ENCODE results near the gene DSCAML1.
A peak's percentile ranks its signal among the peaks of the same experiment; 100 is the strongest.

The DSCAML1 gene, protein sequence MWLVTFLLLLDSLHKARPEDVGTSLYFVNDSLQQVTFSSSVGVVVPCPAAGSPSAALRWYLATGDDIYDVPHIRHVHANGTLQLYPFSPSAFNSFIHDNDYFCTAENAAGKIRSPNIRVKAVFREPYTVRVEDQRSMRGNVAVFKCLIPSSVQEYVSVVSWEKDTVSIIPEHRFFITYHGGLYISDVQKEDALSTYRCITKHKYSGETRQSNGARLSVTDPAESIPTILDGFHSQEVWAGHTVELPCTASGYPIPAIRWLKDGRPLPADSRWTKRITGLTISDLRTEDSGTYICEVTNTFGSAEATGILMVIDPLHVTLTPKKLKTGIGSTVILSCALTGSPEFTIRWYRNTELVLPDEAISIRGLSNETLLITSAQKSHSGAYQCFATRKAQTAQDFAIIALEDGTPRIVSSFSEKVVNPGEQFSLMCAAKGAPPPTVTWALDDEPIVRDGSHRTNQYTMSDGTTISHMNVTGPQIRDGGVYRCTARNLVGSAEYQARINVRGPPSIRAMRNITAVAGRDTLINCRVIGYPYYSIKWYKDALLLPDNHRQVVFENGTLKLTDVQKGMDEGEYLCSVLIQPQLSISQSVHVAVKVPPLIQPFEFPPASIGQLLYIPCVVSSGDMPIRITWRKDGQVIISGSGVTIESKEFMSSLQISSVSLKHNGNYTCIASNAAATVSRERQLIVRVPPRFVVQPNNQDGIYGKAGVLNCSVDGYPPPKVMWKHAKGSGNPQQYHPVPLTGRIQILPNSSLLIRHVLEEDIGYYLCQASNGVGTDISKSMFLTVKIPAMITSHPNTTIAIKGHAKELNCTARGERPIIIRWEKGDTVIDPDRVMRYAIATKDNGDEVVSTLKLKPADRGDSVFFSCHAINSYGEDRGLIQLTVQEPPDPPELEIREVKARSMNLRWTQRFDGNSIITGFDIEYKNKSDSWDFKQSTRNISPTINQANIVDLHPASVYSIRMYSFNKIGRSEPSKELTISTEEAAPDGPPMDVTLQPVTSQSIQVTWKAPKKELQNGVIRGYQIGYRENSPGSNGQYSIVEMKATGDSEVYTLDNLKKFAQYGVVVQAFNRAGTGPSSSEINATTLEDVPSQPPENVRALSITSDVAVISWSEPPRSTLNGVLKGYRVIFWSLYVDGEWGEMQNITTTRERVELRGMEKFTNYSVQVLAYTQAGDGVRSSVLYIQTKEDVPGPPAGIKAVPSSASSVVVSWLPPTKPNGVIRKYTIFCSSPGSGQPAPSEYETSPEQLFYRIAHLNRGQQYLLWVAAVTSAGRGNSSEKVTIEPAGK (N-terminal part only)

DNA sequence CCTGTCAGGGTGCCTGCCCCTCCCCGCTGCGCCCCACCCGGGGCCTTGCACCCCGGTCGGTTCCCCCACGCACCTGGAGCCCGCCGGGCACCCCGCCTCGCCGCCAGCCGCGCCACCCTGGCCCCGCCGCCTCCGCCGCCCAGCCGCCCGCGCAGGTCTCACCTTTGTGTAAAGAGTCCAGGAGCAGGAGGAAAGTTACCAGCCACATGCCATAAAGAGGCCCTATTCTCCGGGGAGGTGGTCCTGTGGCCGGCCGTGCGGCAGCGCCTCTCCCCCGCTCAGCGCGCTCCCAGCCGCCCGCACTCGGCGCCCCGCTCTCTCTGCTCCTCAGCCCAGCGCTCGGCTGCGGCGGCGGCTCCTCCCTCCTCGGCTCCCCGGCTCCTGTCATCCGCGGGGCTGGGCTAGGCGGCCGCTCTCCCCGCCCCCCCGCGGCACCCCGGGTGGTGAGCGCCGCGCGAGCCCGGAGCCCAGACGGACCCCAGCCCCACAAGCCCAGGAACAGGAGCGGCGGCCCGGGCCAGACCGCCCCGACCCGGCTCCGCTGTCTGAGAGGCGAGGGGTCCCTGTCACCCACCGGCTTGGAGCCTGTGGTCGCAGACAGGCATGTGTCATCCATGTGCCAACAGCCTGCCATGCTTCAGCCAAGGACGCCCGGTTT is at the start of gene DSCAML1:
Gene DSCAML1, minus strand, starts transcription at position 345 of the 658 bp plus-strand sequence. Its CDS starts 137 bp downstream, at position 208.
- DNase-seq (ENCODE audit: low spot score), result no peak

DNA sequence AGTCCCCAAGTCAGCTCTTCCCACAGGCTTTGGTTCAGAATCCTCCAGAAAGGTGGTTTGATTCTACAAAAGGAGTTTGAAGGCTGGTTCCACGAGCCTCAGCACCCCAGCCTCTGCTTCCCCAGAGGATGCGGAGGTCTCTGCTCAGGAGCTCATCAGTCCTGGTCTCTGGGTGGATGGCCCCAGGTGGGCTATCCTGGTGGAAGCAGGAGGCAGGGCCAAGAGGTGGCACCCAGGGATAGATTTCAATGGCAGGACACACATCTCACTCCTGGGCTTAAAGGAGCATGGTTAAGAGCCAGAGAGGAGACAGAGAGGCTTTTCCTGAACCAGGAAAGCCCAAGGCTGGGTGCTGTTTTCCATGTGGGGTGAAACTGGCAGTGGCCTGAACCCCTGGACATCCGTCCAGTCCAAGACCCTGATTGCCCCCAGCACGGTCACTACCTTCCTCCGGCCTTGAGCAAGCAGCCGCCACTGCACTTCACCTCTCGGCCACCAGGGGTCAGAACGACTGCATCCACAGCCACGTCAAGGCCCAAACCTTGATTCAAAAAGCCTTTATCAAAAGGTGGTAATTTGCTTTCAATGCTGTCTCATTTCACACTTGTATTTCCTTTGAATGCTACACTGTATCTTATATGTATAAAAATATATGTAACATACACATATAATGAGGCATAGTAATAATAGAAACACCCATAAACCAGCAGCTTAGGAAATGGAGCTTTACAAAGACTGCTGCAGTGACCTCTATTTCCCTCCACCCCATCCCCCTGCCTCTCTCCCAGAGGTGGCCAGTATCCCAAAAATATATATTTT is 46.9 kb upstream of the DSCAML1 start:
- peak; percentile 79 for DNase-seq (ENCODE audit: low spot score)

DNA sequence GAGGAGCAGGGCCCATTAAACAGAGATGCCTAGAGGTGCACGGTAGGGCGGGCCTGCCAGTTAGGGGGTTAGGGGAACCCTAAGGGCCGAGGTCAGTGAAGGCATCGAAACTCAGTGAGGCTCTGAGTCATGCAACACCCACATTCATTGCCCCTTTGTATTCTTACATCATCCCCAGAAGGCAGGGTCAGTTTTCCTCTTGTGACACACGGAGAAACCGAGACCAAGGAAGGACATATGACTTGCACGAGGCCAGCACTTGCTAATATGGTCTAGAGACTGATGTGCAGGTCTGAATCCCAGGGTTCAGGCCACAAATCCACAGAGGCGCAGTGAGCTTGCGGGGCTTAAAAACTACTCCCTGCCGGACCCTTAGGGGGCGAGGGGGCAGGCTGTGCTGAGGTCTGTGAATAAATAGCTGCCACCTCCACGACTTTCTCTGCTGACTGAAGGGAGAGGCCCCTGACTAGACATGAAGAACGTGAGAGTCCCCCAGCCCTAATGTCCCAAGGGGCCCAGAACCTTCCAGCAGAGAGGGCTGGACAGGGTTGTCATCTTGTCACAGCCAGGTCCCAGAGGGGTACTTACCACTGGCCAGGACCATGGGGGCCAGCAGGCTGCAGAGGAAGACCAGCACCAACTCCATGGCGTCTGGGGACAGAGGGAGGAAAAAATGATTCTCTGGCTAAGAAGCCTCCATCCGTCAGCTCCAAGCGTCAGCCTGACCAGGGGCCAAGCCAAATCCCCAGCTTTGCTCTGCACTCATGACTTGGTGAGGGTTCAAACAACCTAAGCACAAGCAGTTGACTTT is 45.3 kb upstream of the DSCAML1 start:
- DNase-seq (ENCODE audit: low spot score), result no peak

DNA sequence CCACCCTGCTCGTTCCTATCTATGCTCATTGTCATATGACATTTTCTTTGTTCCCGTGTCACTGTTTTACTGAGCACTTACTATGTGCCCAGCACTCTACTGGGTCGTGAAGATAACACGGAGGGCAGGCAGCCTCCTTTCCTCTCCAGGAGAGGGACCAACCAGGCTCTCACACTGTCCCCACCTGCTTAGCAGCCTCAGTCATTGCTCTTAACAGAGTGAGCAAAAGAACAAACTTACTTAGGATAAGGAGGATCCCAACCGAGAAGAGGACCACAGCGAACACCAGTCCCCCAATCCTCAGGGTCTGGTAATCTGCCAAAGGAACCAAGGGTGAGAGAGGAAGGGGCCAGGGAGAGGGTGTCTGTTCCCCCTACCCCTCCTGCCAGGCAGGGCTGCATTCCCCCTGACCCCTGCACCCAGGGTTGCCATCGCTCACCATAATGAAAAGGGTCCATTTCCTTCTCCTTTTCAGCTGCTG is 44.6 kb upstream of the DSCAML1 start:
- DNase-seq (ENCODE audit: low spot score), result no peak

DNA sequence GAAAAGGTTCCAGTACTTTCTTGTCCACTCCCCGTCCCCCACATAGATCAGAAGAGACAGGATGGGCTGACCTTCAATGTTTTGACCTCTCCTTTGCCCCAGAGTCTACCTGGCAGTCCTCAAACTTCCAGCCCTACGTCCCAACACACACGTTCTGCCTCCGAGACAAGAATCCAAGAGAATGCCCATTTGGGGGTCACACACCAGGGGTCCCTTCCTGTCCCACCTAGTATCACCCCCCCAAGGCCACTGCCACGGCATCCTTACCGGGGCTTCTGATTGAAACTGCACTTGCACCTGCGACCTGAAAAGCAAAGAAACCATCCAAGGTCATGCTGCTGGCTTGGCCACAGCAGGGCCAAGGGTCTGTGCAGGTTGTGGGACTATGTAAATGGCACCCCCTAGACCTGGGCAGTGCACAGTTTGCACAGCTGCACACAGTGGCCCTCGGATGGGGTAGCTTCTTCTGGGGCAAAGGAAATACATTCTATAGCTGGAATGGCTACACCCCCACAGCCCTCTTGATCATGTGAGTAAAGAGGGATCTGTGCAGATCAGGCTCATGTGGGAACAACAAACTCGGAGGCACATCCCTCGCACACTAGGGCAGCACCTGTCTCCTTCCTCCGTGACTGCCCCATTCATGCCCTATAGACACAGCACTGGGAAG is 44.0 kb upstream of the DSCAML1 start:
- no peak for DNase-seq (ENCODE audit: low spot score)

DNA sequence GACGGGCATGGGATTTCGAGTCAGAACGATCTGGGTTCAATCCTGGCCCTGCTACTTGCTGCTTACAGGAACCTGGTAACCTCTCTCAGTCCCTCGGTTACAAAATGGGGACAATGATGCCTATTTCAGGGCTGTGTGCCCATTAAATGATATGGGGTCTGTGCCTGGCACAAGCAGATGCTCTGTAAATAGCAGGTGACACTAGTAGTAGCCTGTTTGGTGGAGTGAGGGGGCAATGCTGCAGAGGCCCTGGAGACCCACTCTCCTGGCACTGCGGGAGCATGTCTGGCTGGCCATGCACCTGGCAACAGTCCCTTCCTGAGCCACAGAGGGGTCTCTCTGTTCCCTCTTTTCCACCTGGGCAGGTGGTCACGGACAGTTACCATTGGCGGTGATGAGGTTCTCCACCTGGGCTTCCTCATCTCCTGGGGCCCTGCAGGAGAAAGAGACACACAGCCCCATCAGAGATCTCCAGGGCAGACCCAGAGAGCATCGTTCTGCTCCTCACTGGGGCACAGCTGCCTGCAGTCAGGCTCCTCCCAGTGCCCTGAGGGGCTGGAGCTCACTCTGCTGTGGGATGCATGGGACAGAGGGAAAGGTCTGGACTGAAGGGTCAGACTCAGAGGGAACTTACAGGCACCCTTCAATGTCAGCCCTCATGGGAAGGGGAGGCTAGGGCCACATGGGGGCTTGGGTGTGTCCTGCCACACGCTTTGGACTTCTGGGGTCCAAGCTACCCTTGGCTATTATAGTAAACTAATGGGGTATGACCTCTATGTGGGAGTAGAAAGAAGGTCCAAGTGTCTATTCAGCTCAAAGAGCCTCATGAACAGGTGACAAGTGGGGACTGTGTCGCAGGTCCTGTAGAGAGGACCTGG is 43.2 kb upstream of the DSCAML1 start:
- no peak for DNase-seq (ENCODE audit: low spot score)

DNA sequence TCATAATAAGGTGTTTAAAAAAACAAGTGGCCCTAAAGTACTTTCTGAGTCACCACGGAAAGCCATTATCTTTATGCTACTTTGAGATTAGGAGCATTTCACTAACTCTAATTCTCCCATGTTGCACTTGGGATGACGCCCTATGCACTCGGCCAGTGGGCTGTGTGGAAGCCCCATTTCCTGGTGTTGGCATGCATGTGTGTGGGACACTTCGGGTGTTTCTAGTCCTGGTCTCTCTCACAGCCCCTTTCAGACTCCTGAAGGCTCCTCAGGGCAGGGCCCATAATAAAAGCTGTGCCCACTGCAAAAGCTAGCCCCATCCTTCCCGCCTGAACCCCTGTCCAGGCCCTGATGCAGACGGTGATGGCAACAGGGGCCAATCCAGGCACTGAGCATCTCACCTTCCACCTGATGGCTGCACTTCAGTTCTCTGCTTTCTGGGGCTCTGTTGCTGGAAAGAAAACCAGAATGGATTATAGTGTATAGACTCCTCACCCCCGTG is 42.4 kb upstream of the DSCAML1 start:
- DNase-seq (ENCODE audit: low spot score), result no peak

DNA sequence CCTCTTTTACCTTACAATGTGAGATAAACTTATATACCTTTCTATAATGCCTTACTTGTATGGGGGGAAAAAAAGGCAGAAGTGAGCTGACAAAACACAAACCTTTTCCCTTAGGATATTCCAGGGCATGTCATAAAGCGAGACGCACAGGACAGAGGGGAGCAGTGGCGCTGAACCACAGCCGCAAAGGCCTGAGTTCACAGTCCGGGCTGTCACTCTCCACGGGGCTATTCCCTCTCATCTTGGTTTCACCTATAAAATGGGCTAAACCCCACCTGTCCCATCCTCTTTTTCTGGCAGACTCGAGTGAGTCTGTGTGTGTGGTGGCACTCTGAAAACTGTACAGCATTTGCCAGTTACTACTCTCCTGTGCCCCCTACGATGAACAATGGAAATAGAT is 41.9 kb upstream of the DSCAML1 start:
- no peak for DNase-seq (ENCODE audit: low spot score)

DNA sequence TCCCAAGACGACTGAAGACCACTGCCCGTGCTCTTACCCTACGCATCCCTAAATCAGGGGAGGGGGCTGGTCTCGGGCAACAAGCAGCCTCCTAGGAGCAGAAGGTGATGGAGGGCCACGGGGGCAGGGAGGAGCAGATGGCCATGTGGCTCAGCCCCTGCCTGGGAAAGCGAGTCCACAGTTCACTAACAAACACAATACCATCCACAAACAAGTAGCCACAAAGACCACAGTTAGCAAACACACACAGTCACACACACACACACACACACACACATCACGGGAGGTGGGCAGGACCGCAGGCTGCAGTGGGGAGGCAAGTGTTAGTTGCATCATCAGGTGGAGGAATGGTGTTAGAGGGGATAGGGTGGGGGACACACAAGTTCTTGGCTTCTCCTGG is 40.8 kb upstream of the DSCAML1 start:
- DNase-seq (ENCODE audit: low spot score), result no peak

DNA sequence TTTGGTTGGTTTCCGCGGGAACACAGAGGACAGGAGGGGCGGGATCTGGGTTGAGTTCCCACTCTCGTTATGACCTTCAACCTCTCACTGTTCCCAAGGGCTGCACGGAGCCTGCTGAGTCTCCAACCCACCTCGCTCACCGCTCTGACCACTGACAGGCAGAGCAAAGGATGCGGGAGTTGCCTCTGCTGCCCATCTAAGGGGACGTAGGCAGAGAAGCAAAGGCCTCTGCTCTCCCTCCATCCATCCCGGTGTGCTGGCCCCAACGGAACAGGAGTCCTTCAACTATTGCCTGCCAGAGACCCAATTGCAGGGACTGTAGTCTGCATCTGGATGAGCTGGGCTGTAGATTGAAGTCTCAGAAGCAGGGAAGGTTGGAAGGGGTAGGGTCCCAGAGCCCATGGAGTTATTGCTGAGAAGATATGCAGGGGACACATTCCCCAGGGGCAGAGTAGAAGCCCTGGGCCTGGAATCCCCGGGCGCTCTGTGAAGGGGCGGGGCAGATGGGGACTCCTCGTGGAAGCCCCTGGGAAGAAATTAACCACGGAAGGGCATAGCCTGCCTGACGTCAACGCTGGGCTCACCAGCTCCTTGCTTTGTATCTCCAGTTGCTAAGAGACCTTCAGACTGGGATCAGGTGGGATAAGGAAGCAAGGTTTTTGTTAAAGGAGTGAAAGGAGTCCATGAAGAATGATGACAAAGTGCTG is 40.2 kb upstream of the DSCAML1 start:
- no peak for DNase-seq (ENCODE audit: low spot score)

DNA sequence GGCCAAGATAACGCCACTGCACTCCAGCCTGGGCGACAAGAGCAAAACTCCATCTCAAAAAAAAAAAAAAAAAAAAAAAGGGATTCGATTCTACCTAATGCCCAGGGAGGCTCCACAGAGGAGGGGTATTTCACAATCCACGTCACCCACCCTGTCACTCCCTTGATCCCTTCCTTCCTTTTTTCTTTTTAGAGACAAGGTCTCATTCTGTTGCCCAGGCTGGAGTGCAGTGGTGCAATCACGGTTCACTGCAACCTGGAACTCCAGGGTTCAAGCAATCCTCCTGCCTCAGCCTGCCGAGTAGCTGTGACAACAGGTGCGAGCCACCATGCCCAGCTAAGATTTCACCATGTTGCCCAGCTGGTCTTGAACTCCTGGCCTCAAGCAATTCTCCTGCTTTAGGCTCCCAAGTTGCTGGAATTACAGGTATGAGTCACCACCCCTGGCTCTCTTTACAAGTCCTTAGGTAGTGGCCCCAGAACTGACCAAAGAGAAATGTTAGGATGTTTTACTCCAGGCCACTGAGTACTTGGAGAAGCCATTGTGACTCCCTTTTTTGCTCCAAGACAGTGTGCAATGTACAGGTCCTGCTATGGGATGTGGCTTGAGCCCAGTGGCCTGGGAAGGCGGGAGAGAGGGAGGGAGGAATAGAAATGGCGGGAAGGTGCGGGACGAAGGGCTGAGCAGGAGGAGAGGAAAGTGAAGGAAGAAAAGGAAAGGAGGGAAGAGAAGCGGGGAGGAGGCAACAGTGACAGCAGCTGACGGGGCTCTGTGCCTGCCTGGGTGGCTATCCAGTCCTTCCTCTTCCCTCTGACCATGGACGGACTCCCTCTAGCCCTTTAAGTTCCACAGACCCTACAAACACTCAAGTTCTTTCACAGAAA is 39.3 kb upstream of the DSCAML1 start:
- DNase-seq (ENCODE audit: low spot score), result no peak

DNA sequence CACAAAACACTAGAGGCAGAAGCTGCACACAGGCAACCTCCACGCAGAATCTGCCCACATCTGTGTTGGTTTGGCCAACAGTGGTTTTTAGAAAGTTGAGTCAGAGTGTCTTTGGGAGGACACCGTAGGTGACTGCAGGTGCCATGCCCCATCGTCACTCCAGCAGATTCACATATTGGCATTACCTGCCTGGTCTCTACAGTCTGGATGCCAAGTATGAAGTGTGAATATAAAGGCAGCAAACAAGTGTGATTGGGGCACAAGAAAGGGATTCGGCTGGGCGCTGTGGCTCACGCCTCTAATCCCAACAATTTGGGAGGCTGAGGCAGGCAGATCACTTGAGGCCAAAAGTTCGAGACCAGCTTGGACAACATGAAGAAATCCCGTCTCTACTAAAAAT is 38.6 kb upstream of the DSCAML1 start:
- DNase-seq (ENCODE audit: low spot score), result no peak

DNA sequence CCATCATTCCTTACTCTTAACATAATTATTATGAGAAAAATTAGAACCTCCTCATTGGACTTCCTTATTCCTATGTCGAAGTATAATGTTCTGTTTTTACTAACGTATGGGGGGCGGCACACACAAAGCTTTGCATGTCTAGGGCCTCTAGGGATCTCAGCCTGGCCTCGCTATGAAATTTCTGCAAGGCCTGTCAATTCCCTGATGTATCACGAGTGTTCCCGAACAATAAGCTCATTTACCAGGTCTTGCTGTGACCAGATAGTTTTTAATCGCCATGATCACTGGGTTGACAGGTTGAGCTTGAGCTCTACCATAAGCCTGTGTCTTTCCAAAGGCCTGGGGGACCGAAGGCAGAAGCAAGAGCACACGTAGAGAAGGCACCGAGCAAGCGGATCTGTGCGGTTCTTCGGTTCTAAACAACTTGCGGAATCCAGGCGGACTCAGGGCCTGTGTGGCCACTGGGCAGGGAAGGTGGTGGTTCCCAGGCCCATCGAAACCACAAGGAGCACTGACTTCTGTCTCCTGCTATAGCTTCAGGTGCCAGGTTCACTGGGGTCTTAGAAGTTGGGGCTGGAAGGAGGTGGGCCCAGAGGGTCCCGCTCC is 37.9 kb upstream of the DSCAML1 start:
- no peak for DNase-seq (ENCODE audit: low spot score)

DNA sequence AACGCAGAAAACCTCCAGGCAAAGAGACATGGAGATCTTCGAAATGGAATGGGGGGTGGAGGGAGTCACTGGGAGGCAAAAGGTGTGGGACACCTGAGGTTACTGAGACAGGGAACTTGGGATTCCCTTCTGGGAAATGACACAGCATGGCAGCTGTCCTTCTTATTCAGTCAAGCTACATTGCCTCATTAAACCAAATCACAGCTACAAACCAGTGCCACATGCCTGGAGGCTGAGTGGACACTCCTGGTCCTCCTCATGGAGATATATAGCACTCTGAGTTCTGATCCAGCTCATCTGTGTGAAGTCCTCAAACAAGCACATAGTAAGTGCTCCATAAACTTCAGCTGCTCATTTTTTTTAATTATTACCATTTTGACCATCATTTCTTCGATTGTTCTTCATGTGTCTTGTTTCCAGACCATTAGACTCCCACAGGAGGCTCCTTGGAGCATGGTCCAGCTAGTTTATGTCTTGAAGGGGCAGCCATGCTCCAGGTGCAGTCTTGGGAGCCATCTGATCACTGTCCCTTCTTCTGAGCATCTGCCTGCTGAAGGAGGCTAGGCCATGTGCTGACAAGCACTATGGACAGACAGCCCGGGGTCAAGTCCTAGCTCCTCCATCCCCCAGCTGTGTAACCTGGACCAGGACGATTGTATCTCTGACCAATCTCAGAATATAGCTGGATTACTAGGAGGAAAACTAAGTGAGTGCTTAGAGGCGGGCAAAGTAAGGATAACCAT is 37.2 kb upstream of the DSCAML1 start:
- DNase-seq (ENCODE audit: low spot score), result no peak

DNA sequence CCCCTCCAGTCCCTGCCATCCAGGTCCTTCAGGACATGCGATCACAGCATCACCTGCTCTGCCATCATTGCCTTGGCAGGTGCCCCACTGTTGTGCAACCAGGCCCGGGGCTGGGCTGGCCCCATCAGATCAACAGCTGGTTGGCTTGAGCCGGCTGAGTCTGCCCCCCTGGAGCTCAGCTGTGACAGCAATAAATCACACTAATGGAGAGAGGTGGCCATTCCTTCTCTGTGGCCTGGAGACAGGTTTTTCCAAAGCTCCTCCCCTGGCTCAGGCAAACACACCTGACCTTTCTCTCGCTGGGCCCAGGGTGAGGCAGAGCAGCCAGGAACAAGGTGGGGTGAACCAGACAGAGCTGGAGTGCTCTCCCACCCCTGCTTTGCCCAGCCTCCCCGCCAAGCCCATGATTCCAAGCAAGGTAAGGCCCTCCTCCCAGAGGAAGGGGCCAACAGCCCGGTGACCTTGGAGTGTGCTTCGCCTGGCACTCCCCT is 36.4 kb upstream of the DSCAML1 start:
- DNase-seq (ENCODE audit: low spot score), result no peak
